ENCODE data around the gene CLBA1.
"Not testable (repeated sequence)": the region's sequence is repeated elsewhere in the genome, so short reads cannot be mapped to it uniquely, and the experiment has no call there.

CLBA1 gene

GRCh38 chr14:104941508-104942365, 43.9 kb upstream of the CLBA1 start:
- TF ChIP-seq EZH2phosphoT487 (IDR thresholded peaks at IDR 0.05; ENCODE audit: borderline replicate concordance, low read length) (no peak), CTCF (IDR thresholded peaks at IDR 0.05; ENCODE audit: low read depth, low read length, poor library complexity, severe bottlenecking) (no peak)
- Histone ChIP-seq H3F3A (ENCODE audit: control insufficient read depth, insufficient read depth) (no peaks in the 10 kb centered on the region), H3K9me2 (replicated peaks; ENCODE audit: control insufficient read depth, low read length) (no peaks in the 10 kb centered on the region), H4K20me1 (ENCODE audit: control insufficient read depth, insufficient read depth, low read depth, low read length) (no peaks in the 10 kb centered on the region; the same call in 1 of the 2 replicates), H3K36me3 (ENCODE audit: control insufficient read depth, low read length) (no peaks in the 10 kb centered on the region), H3K4me2 (ENCODE audit: low read length) (no peak overlapping the region), H3K27me3 (ENCODE audit: control insufficient read depth, low read length) (peaks cover 32% of the 10 kb centered on the region), H3K79me2 (ENCODE audit: control insufficient read depth, low read length) (no peaks in the 10 kb centered on the region), H3K4me1 (ENCODE audit: control insufficient read depth, low read length) (no peaks in the 10 kb centered on the region), H3K27ac (ENCODE audit: low read depth, low read length) (no peak overlapping the region), H3K9me3 (ENCODE audit: control insufficient read depth, insufficient read depth, low read length) (no peaks in the 10 kb centered on the region), H3K4me3 (ENCODE audit: low read length) (no peak overlapping the region)

GRCh38 chr14:104942586-104942985, 43.0 kb upstream of the CLBA1 start:
- Histone ChIP-seq H3K27me3 (ENCODE audit: control insufficient read depth, low read length) (peaks cover 29% of the 10 kb centered on the region), H3K27ac (ENCODE audit: low read depth, low read length) (no peak overlapping the region), H4K20me1 (ENCODE audit: control insufficient read depth, insufficient read depth, low read depth, low read length) (no peaks in the 10 kb centered on the region; the same call in 1 of the 2 replicates), H3K4me3 (ENCODE audit: low read length) (no peak overlapping the region), H3K79me2 (ENCODE audit: control insufficient read depth, low read length) (no peaks in the 10 kb centered on the region), H3K4me2 (ENCODE audit: low read length) (no peak overlapping the region), H3K9me3 (ENCODE audit: control insufficient read depth, insufficient read depth, low read length) (no peaks in the 10 kb centered on the region), H3K9me2 (replicated peaks; ENCODE audit: control insufficient read depth, low read length) (no peaks in the 10 kb centered on the region), H3K36me3 (ENCODE audit: control insufficient read depth, low read length) (no peaks in the 10 kb centered on the region), H3F3A (ENCODE audit: control insufficient read depth, insufficient read depth) (no peaks in the 10 kb centered on the region), H3K4me1 (ENCODE audit: control insufficient read depth, low read length) (no peaks in the 10 kb centered on the region)
- TF ChIP-seq CTCF (IDR thresholded peaks at IDR 0.05; ENCODE audit: low read depth, low read length, poor library complexity, severe bottlenecking), result no peak

GRCh38 chr14:104943216-104944015, 42.2 kb upstream of the CLBA1 start:
- H3K9me3 ChIP-seq (ENCODE audit: control insufficient read depth, insufficient read depth, low read length); H3K79me2 ChIP-seq (ENCODE audit: control insufficient read depth, low read length); H3K27ac ChIP-seq (ENCODE audit: low read depth, low read length); H3K36me3 ChIP-seq (ENCODE audit: control insufficient read depth, low read length); H4K20me1 ChIP-seq (ENCODE audit: control insufficient read depth, insufficient read depth, low read depth, low read length); H3K4me3 ChIP-seq (ENCODE audit: low read length); H3F3A ChIP-seq (ENCODE audit: control insufficient read depth, insufficient read depth); H3K4me2 ChIP-seq (ENCODE audit: low read length); H3K9me2 ChIP-seq (replicated peaks; ENCODE audit: control insufficient read depth, low read length); H3K4me1 ChIP-seq (ENCODE audit: control insufficient read depth, low read length): not testable (repeated sequence)
- H3K27me3 ChIP-seq (ENCODE audit: control insufficient read depth, low read length), result peaks cover 23% of the 10 kb centered on the region

- H3K4me2 ChIP-seq (ENCODE audit: low read length); H3K36me3 ChIP-seq (ENCODE audit: control insufficient read depth, low read length); H3K9me2 ChIP-seq (replicated peaks; ENCODE audit: control insufficient read depth, low read length); H3F3A ChIP-seq (ENCODE audit: control insufficient read depth, insufficient read depth); H4K20me1 ChIP-seq (ENCODE audit: control insufficient read depth, insufficient read depth, low read depth, low read length); H3K79me2 ChIP-seq (ENCODE audit: control insufficient read depth, low read length); H3K27ac ChIP-seq (ENCODE audit: low read depth, low read length); H3K4me1 ChIP-seq (ENCODE audit: control insufficient read depth, low read length); H3K9me3 ChIP-seq (ENCODE audit: control insufficient read depth, insufficient read depth, low read length); H3K4me3 ChIP-seq (ENCODE audit: low read length): not testable (repeated sequence)
- peaks cover 17% of the 10 kb centered on the region for H3K27me3 ChIP-seq (ENCODE audit: control insufficient read depth, low read length)
Observed at GRCh38 chr14:104944016-104944308, 41.6 kb upstream of the CLBA1 start.

GRCh38 chr14:104944436-104945205, 41.0 kb upstream of the CLBA1 start:
- not testable (repeated sequence) for H4K20me1 ChIP-seq (ENCODE audit: control insufficient read depth, insufficient read depth, low read depth, low read length); H3K79me2 ChIP-seq (ENCODE audit: control insufficient read depth, low read length); H3K4me3 ChIP-seq (ENCODE audit: low read length); H3K36me3 ChIP-seq (ENCODE audit: control insufficient read depth, low read length); H3K4me2 ChIP-seq (ENCODE audit: low read length); H3K4me1 ChIP-seq (ENCODE audit: control insufficient read depth, low read length); H3K9me3 ChIP-seq (ENCODE audit: control insufficient read depth, insufficient read depth, low read length); H3F3A ChIP-seq (ENCODE audit: control insufficient read depth, insufficient read depth); H3K27ac ChIP-seq (ENCODE audit: low read depth, low read length); H3K9me2 ChIP-seq (replicated peaks; ENCODE audit: control insufficient read depth, low read length)
- peaks cover 10% of the 10 kb centered on the region for H3K27me3 ChIP-seq (ENCODE audit: control insufficient read depth, low read length)

- H3K4me2 ChIP-seq (ENCODE audit: low read length); H3F3A ChIP-seq (ENCODE audit: control insufficient read depth, insufficient read depth); H3K9me2 ChIP-seq (replicated peaks; ENCODE audit: control insufficient read depth, low read length); H3K79me2 ChIP-seq (ENCODE audit: control insufficient read depth, low read length); H3K27ac ChIP-seq (ENCODE audit: low read depth, low read length); H4K20me1 ChIP-seq (ENCODE audit: control insufficient read depth, insufficient read depth, low read depth, low read length); H3K4me3 ChIP-seq (ENCODE audit: low read length); H3K36me3 ChIP-seq (ENCODE audit: control insufficient read depth, low read length); H3K27me3 ChIP-seq (ENCODE audit: control insufficient read depth, low read length); H3K4me1 ChIP-seq (ENCODE audit: control insufficient read depth, low read length); H3K9me3 ChIP-seq (ENCODE audit: control insufficient read depth, insufficient read depth, low read length): not testable (repeated sequence)
Observed at GRCh38 chr14:104945266-104945665, 40.3 kb upstream of the CLBA1 start.

Data from DOHH2 (cell line).